CD14-positive monocyte (primary cell): ENCODE results near the gene PLXNA2. TPM values are rescaled to one million over a fixed set of nuclear protein-coding genes. Genes with fewer than 3 reads are reported as not detected.

Experiments used
- DNase-seq, 3 donors: peaks; one replicate each; pipeline ENCODE4 v3.0.0-alpha.2; 2011 to 2022
- H2AFZ ChIP-seq: 2 replicates; pipeline ENCODE4 v1.6.0; 2012; ENCODE audit warnings: mild to moderate bottlenecking, low read depth, low read length, inconsistent platforms; ENCODE audit not compliant: insufficient read depth, poor library complexity, severe bottlenecking
- H3K27ac ChIP-seq, 2 donors: 1 replicate in 1 of 2; 2 replicates in 1 of 2; pipeline ENCODE4 v1.5.1; 2012 to 2013; ENCODE audit warnings: low read length in 2 of 2, control low read depth in 1 of 2, inconsistent platforms in 1 of 2, low read depth in 1 of 2, mild to moderate bottlenecking in 1 of 2
- H3K27me3 ChIP-seq, 2 donors: one replicate each; pipeline versions ENCODE4 v1.6.0 to v1.6.1; 2011 to 2013; ENCODE audit warnings: low read length in 2 of 2; ENCODE audit not compliant: control insufficient read depth in 2 of 2, insufficient read depth in 2 of 2
- H3K36me3 ChIP-seq, 2 donors: replicated peaks in 1 of 2; 1 replicate in 1 of 2; 2 replicates in 1 of 2; pipeline versions ENCODE4 v1.5.1 to v1.6.1; 2012 to 2013; ENCODE audit warnings: low read length in 2 of 2, control low read depth in 1 of 2, inconsistent platforms in 1 of 2, mild to moderate bottlenecking in 1 of 2; ENCODE audit not compliant: insufficient read depth in 2 of 2, control insufficient read depth in 1 of 2
- H3K4me1 ChIP-seq, 2 donors: 1 replicate in 1 of 2; 2 replicates in 1 of 2; pipeline versions ENCODE4 v1.5.1 to v1.6.1; 2012 to 2013; ENCODE audit warnings: low read length in 2 of 2, control low read depth in 1 of 2, inconsistent platforms in 1 of 2, mild to moderate bottlenecking in 1 of 2, moderate library complexity in 1 of 2; ENCODE audit not compliant: insufficient read depth in 2 of 2, control insufficient read depth in 1 of 2
- H3K4me2 ChIP-seq: replicated peaks from 2 replicates; pipeline ENCODE3; 2012; ENCODE audit warnings: low read length, moderate library complexity, mild to moderate bottlenecking; ENCODE audit not compliant: poor library complexity, severe bottlenecking; ENCODE audit errors: extremely low read depth
- H3K4me3 ChIP-seq, 3 experiments: fragments of 200-600 bp in 1 of 3; sonication (generic) in 1 of 3; replicated peaks in 1 of 3; 1 replicate in 2 of 3; 2 replicates in 1 of 3; pipeline ENCODE4 v1.5.1; 2011 to 2013; ENCODE audit warnings: low read length in 3 of 3, mild to moderate bottlenecking in 3 of 3, control low read depth in 2 of 3, low read depth in 2 of 3, inconsistent platforms in 1 of 3, moderate library complexity in 1 of 3
- H3K79me2 ChIP-seq: 2 replicates; pipeline ENCODE4 v1.6.0; 2012; ENCODE audit warnings: mild to moderate bottlenecking, control low read depth, inconsistent platforms, low read length, moderate library complexity; ENCODE audit not compliant: insufficient read depth
- H3K9ac ChIP-seq: 2 replicates; pipeline ENCODE4 v1.6.0; 2017; ENCODE audit warnings: low read length, mild to moderate bottlenecking; ENCODE audit not compliant: insufficient read depth, poor library complexity, severe bottlenecking
- H3K9me3 ChIP-seq, 2 donors: replicated peaks in 1 of 2; 1 replicate in 1 of 2; 2 replicates in 1 of 2; pipeline versions ENCODE4 v1.5.1 to v1.6.1; 2012 to 2013; ENCODE audit warnings: low read length in 2 of 2, control low read depth in 1 of 2; ENCODE audit not compliant: control insufficient read depth in 1 of 2, insufficient read depth in 1 of 2
- H4K20me1 ChIP-seq: 2 replicates; pipeline ENCODE4 v1.6.0; 2012; ENCODE audit warnings: mild to moderate bottlenecking, low read length, control low read depth, moderate library complexity; ENCODE audit not compliant: insufficient read depth
- H3K27ac Mint-ChIP-seq, 7 donors: one replicate each; pipeline ENCODE4 v1.8.0; 2020; ENCODE audit warnings: mild to moderate bottlenecking in 7 of 7, mixed read lengths in 7 of 7, moderate library complexity in 6 of 7, inconsistent platforms in 2 of 7
- H3K27me3 Mint-ChIP-seq, 3 donors: one replicate each; pipeline ENCODE4 v1.8.0; 2021 to 2022; ENCODE audit warnings: low read depth in 3 of 3, mild to moderate bottlenecking in 3 of 3, mixed read lengths in 3 of 3, moderate library complexity in 3 of 3, inconsistent platforms in 1 of 3
- H3K36me3 Mint-ChIP-seq, 2 donors: one replicate each; pipeline ENCODE4 v1.8.0; 2020; ENCODE audit warnings: mixed read lengths in 2 of 2, inconsistent platforms in 1 of 2, mild to moderate bottlenecking in 1 of 2
- H3K4me1 Mint-ChIP-seq: one replicate; pipeline ENCODE4 v1.8.0; 2020; ENCODE audit warnings: mild to moderate bottlenecking, mixed read lengths
- H3K4me3 Mint-ChIP-seq, 2 donors: one replicate each; pipeline ENCODE4 v1.8.0; 2020; ENCODE audit warnings: mild to moderate bottlenecking in 2 of 2, mixed read lengths in 2 of 2, moderate library complexity in 1 of 2
- H3K9me3 Mint-ChIP-seq, 7 donors: one replicate each; pipeline ENCODE4 v1.8.0; 2020 to 2022; ENCODE audit warnings: mixed read lengths in 7 of 7, mild to moderate bottlenecking in 6 of 7, moderate library complexity in 6 of 7, inconsistent platforms in 2 of 7
- CTCF ChIP-seq: fragments of 200-600 bp; IDR thresholded peaks from one replicate; pipeline ENCODE4 v1.8.0; 2022; ENCODE audit warnings: antibody characterized with exemption, mild to moderate bottlenecking
- WGBS: methylation state at CpG from one replicate; pipeline ENCODE4 v1.1.5; 2013; ENCODE audit warnings: missing lambda C conversion rate; ENCODE audit not compliant: insufficient coverage; 5-methylcytosine and 5-hydroxymethylcytosine counted together
- intact Hi-C, 2 donors: fragments of 100-400 bp; cut with micrococcal nuclease; formaldehyde crosslinking; loops; one replicate each; pipeline versions ENCODE4 v1.15.0 to v1.15.1; 2023
- polyA plus RNA-seq, 3 donors: library from polyadenylated mRNA; depleted of rRNA in 1 of 3; unstranded in 2 of 3; stranded (reverse) in 1 of 3; fragments of 300-500 nt in 2 of 3; fragments of >200 nt in 1 of 3; fragmentation: Illumina TruSeq in 2 of 3; gene quantifications; 1 replicate in 2 of 3; 2 replicates in 1 of 3; pipeline ENCODE4 v1.2.3, GENCODE V29; 2012 to 2021

The PLXNA2 gene
- polyA plus RNA-seq, 3 donors = 0.75 to 2.1 (median 1.1) TPM

GRCh38 chr1:208057056-208057455 lies 187.1 kb downstream of the PLXNA2 start:
- no peaks in the 10 kb centered on the region for H4K20me1 ChIP-seq
- H3K9me3 ChIP-seq = no peaks in the 10 kb centered on the region
- no peak overlapping the region for H3K27ac Mint-ChIP-seq
- H3K4me3 ChIP-seq = no peak overlapping the region
- no peak overlapping the region for H2AFZ ChIP-seq
- H3K36me3 Mint-ChIP-seq = no peaks in the 10 kb centered on the region
- no peak for TF ChIP-seq CTCF
- no peaks in the 10 kb centered on the region for H3K79me2 ChIP-seq
- WGBS = 100% methylated on average over 1 of the region's 2 CpGs
- H3K9me3 Mint-ChIP-seq = no peaks in the 10 kb centered on the region
- no peak overlapping the region for H3K27ac ChIP-seq
- DNase-seq = no peak
- H3K4me3 Mint-ChIP-seq = no peak overlapping the region
- no peaks in the 10 kb centered on the region for H3K4me1 ChIP-seq
- intact Hi-C loops = no loop called here
- no peak overlapping the region for H3K4me2 ChIP-seq
- H3K27me3 Mint-ChIP-seq = peaks cover 0 to 2% (median 0%) of the 10 kb centered on the region in 3 donors
- no peaks in the 10 kb centered on the region for H3K36me3 ChIP-seq
- H3K9ac ChIP-seq = no peak overlapping the region
- no peaks in the 10 kb centered on the region for H3K27me3 ChIP-seq
- no peaks in the 10 kb centered on the region for H3K4me1 Mint-ChIP-seq

GRCh38 chr1:208055535-208055934 lies 188.6 kb downstream of the PLXNA2 start:
- H3K27ac Mint-ChIP-seq = no peak overlapping the region

More at GRCh38 chr1:208055535-208055934, 188.6 kb downstream of the PLXNA2 start:
- H3K4me3 Mint-ChIP-seq = no peak overlapping the region
- no peak for TF ChIP-seq CTCF
- H2AFZ ChIP-seq = no peak overlapping the region
- no peak overlapping the region for H3K4me3 ChIP-seq
- no peak for DNase-seq
- intact Hi-C loops = no loop called here
- H3K9me3 Mint-ChIP-seq = no peaks in the 10 kb centered on the region
- no peak overlapping the region for H3K4me2 ChIP-seq
- H3K36me3 Mint-ChIP-seq = no peaks in the 10 kb centered on the region
- H3K4me1 ChIP-seq = no peaks in the 10 kb centered on the region
- no peaks in the 10 kb centered on the region for H4K20me1 ChIP-seq
- H3K36me3 ChIP-seq = no peaks in the 10 kb centered on the region
- H3K4me1 Mint-ChIP-seq = no peaks in the 10 kb centered on the region
- H3K9ac ChIP-seq = no peak overlapping the region
- H3K27me3 Mint-ChIP-seq = peaks cover 0 to 3% (median 0%) of the 10 kb centered on the region in 3 donors
- no peak overlapping the region for H3K27ac ChIP-seq
- H3K79me2 ChIP-seq = no peaks in the 10 kb centered on the region
- no peaks in the 10 kb centered on the region for H3K9me3 ChIP-seq
- H3K27me3 ChIP-seq = no peaks in the 10 kb centered on the region
- WGBS = 100% methylated on average over 1 of the region's 11 CpGs
